Small intestine (tissue), 4 donors: Measurements from ENCODE around the gene DLG2. TPM values are rescaled to one million over a fixed set of nuclear protein-coding genes. Genes with fewer than 3 reads are reported as not detected.

Experiments used
- polyA plus RNA-seq, 4 donors: library from polyadenylated mRNA; stranded (reverse) in 3 of 4; unstranded in 1 of 4; fragments of 200-250 nt in 3 of 4; fragments of 120-200 nt in 1 of 4; gene quantifications; one replicate each; pipeline versions ENCODE4 v1.2.1 to v1.2.3, GENCODE V29; 2013
- donor health status: healthy with polysubstance abuse.
- donor health status: Bipolar disorder and iron deficiency.
- donor health status: healthy.

DLG2 gene
- polyA plus RNA-seq, 4 donors: 0.22 to 1.6 (median 1.1) TPM

Other genes starting within 250 kb of the DLG2 start
- 10 to 100 TPM; 64.3 to 89.2 (median 70.8) TPM for gene TMEM126B, start 1.2 kb upstream of the DLG2 start, polyA plus RNA-seq
- gene TMEM126A, start 20.6 kb upstream of the DLG2 start, polyA plus RNA-seq: 10 to 100 TPM; 40.0 to 59.4 (median 51.5) TPM
- gene CREBZF, start 37.8 kb upstream of the DLG2 start, polyA plus RNA-seq: 10 to 100 TPM; 13.0 to 78.6 (median 17.7) TPM
- under 1 TPM in 2 of 4 donors, not detected in 2; 0.52 to 0.55 TPM for gene CCDC89, start 58.9 kb upstream of the DLG2 start, polyA plus RNA-seq
- 10 to 100 TPM; 12.9 to 60.1 (median 16.0) TPM for gene SYTL2, start 183.8 kb upstream of the DLG2 start, polyA plus RNA-seq
- gene CCDC83, start 228.0 kb upstream of the DLG2 start, polyA plus RNA-seq: under 1 TPM in 1 of 4 donors, not detected in 3; 0.10 TPM